SK-N-SH treated with all-trans-retinoic acid at 6 μM for 48 hours (cell line): ENCODE data around the gene FILIP1.
A peak's percentile ranks its signal among the peaks of the same experiment; 100 is the strongest.

ENCODE experiments used
- ATAC-seq: fragments of 200-7000 bp; cut with Tn5 transposase; 3 replicates; pipeline ENCODE4 v1.9.1; 2020; ENCODE audit warnings: mild to moderate bottlenecking, moderate library complexity
- ARNTL ChIP-seq: fragments of 450-650 bp; formaldehyde crosslinking; IDR thresholded peaks from 2 replicates; pipeline ENCODE4 v1.5.0; 2020; ENCODE audit warnings: low read depth, mild to moderate bottlenecking, moderate library complexity, borderline replicate concordance
- BACH2 ChIP-seq: fragments of 250-450 bp; sonication (Bioruptor Pico); IDR thresholded peaks from 2 replicates; pipeline ENCODE4 v1.9.0; 2021; ENCODE audit warnings: mild to moderate bottlenecking, borderline replicate concordance
- CREB5 ChIP-seq: fragments of 250-450 bp; sonication (Bioruptor Pico); IDR thresholded peaks from 2 replicates; pipeline ENCODE4 v1.5.1; 2020; ENCODE audit warnings: low read depth, mild to moderate bottlenecking, moderate library complexity
- CSDC2 ChIP-seq: fragments of 250-450 bp; sonication (Bioruptor Pico); IDR thresholded peaks from 2 replicates; pipeline ENCODE4 v1.5.0; 2020; ENCODE audit warnings: mild to moderate bottlenecking, moderate library complexity
- ESRRG ChIP-seq: fragments of 250-450 bp; sonication (Bioruptor Pico); IDR thresholded peaks from 2 replicates; pipeline ENCODE4 v1.6.1; 2021; ENCODE audit warnings: mild to moderate bottlenecking
- ISL1 ChIP-seq: fragments of 250-450 bp; sonication (Bioruptor Pico); IDR thresholded peaks from 2 replicates; pipeline ENCODE4 v2.1.2; 2022; ENCODE audit warnings: mild to moderate bottlenecking, moderate library complexity
- OSR1 ChIP-seq: fragments of 250-450 bp; sonication (Bioruptor Pico); IDR thresholded peaks from 2 replicates; pipeline ENCODE4 v1.8.0; 2022; ENCODE audit warnings: moderate library complexity, mild to moderate bottlenecking, inconsistent platforms
- PATZ1 ChIP-seq: fragments of 250-450 bp; sonication (Bioruptor Pico); IDR thresholded peaks from 2 replicates; pipeline ENCODE4 v1.8.0; 2020; ENCODE audit warnings: mild to moderate bottlenecking, moderate library complexity, borderline replicate concordance
- POU6F1 ChIP-seq: fragments of 250-450 bp; sonication (Bioruptor Pico); IDR thresholded peaks from 2 replicates; pipeline ENCODE4 v1.8.0; 2021; ENCODE audit warnings: low read depth, mild to moderate bottlenecking, moderate library complexity, borderline replicate concordance
- PPARA ChIP-seq: fragments of 250-450 bp; sonication (Bioruptor Pico); IDR thresholded peaks from 2 replicates; pipeline ENCODE4 v1.5.0; 2020; ENCODE audit warnings: mild to moderate bottlenecking, borderline replicate concordance
- RARB ChIP-seq: fragments of 250-450 bp; sonication (Bioruptor Pico); IDR thresholded peaks from 2 replicates; pipeline ENCODE4 v1.8.0; 2021; ENCODE audit warnings: mild to moderate bottlenecking, moderate library complexity
- SNAI2 ChIP-seq: fragments of 250-450 bp; sonication (Bioruptor Pico); IDR thresholded peaks from 2 replicates; pipeline ENCODE4 v1.5.0; 2020; ENCODE audit warnings: mild to moderate bottlenecking, moderate library complexity
- TCF4 ChIP-seq: fragments of 250-450 bp; sonication (Bioruptor Pico); IDR thresholded peaks from 2 replicates; pipeline ENCODE4 v1.8.0; 2021; ENCODE audit warnings: mild to moderate bottlenecking, moderate library complexity, borderline replicate concordance
- TOX ChIP-seq: fragments of 250-450 bp; sonication (Bioruptor Pico); IDR thresholded peaks from 2 replicates; pipeline ENCODE4 v1.8.0; 2021; ENCODE audit warnings: mild to moderate bottlenecking, moderate library complexity, borderline replicate concordance
- ZC3H10 ChIP-seq: fragments of 250-450 bp; sonication (Bioruptor Pico); IDR thresholded peaks from 2 replicates; pipeline ENCODE4 v1.5.1; 2021; ENCODE audit warnings: mild to moderate bottlenecking, moderate library complexity
- ZFP3 ChIP-seq: fragments of 250-450 bp; sonication (Bioruptor Pico); IDR thresholded peaks from 2 replicates; pipeline ENCODE4 v1.5.0; 2020; ENCODE audit warnings: mild to moderate bottlenecking, moderate library complexity
- ZFP30 ChIP-seq: fragments of 450-650 bp; formaldehyde crosslinking; IDR thresholded peaks from 2 replicates; pipeline ENCODE4 v1.5.0; 2022; ENCODE audit warnings: mild to moderate bottlenecking, moderate library complexity
- ZNF565 ChIP-seq: fragments of 450-650 bp; formaldehyde crosslinking; conservative IDR thresholded peaks from 2 replicates; pipeline ENCODE4 v1.5.0; 2020; ENCODE audit warnings: low read depth, mild to moderate bottlenecking, moderate library complexity
- ZNF70 ChIP-seq: fragments of 450-650 bp; formaldehyde crosslinking; IDR thresholded peaks from 2 replicates; pipeline ENCODE4 v1.5.0; 2020; ENCODE audit warnings: mild to moderate bottlenecking, moderate library complexity
- ZNF8 ChIP-seq: fragments of 450-650 bp; formaldehyde crosslinking; IDR thresholded peaks from 2 replicates; pipeline ENCODE4 v1.5.0; 2020; ENCODE audit warnings: mild to moderate bottlenecking, moderate library complexity

Gene FILIP1

GRCh38 chr6:75296811-75297779 is 196.5 kb downstream of the FILIP1 start:
- ATAC-seq = peak; percentile 56
- no peak for TF ChIP-seq ZNF8 (CRISPR knock-in tag)
- no peak for TF ChIP-seq OSR1
- no peak for TF ChIP-seq SNAI2 (CRISPR knock-in tag)
- no peak for TF ChIP-seq RARB
- TF ChIP-seq BACH2 (CRISPR knock-in tag) = no peak
- no peak for TF ChIP-seq ZC3H10 (CRISPR knock-in tag)
- TF ChIP-seq ZFP30 (CRISPR knock-in tag) = no peak
- no peak for TF ChIP-seq PATZ1
- no peak for TF ChIP-seq PPARA (CRISPR knock-in tag)
- TF ChIP-seq ZNF70 (CRISPR knock-in tag) = no peak
- no peak for TF ChIP-seq ZNF565 (CRISPR knock-in tag)
- TF ChIP-seq ARNTL = no peak
- TF ChIP-seq ISL1 (CRISPR knock-in tag) = no peak

- no peak for ATAC-seq
- TF ChIP-seq ZNF70 (CRISPR knock-in tag) (no peak), SNAI2 (CRISPR knock-in tag) (no peak), ARNTL (no peak), ZNF565 (CRISPR knock-in tag) (no peak), TOX (CRISPR knock-in tag) (no peak)
Observed at GRCh38 chr6:75292555-75292954, 201.0 kb downstream of the FILIP1 start.

GRCh38 chr6:75291744-75292143 is 201.9 kb downstream of the FILIP1 start:
- TF ChIP-seq CSDC2 (CRISPR knock-in tag) (no peak), CREB5 (CRISPR knock-in tag) (no peak), RARB (no peak), TOX (CRISPR knock-in tag) (no peak), ZNF8 (CRISPR knock-in tag) (no peak), ESRRG (CRISPR knock-in tag) (no peak), OSR1 (no peak), ZFP3 (no peak), PATZ1 (no peak), PPARA (CRISPR knock-in tag) (no peak), ZC3H10 (CRISPR knock-in tag) (no peak), BACH2 (CRISPR knock-in tag) (no peak)
- ATAC-seq = no peak

GRCh38 chr6:75291331-75291730 is 202.3 kb downstream of the FILIP1 start:
- ATAC-seq = no peak
- no peak for TF ChIP-seq CSDC2 (CRISPR knock-in tag)
- no peak for TF ChIP-seq ARNTL
- TF ChIP-seq TCF4 (CRISPR knock-in tag) = no peak

GRCh38 chr6:75290136-75290945 is 203.3 kb downstream of the FILIP1 start:
- ATAC-seq = no peak
- TF ChIP-seq PATZ1 (no peak), PPARA (CRISPR knock-in tag) (no peak), ZNF70 (CRISPR knock-in tag) (no peak), ESRRG (CRISPR knock-in tag) (no peak), SNAI2 (CRISPR knock-in tag) (no peak), ZNF8 (CRISPR knock-in tag) (no peak), BACH2 (CRISPR knock-in tag) (no peak), ZFP30 (CRISPR knock-in tag) (no peak), CREB5 (CRISPR knock-in tag) (no peak), POU6F1 (CRISPR knock-in tag) (no peak), OSR1 (no peak), ZFP3 (no peak), ARNTL (no peak)
